MM.1S (cell line): Measurements from ENCODE around the gene PCDHGB1.

ENCODE experiments used
- EZH2 ChIP-seq: fragments of 300-600 bp; sonication (generic); optimal IDR thresholded peaks from 2 replicates; pipeline ENCODE3; 2017; ENCODE audit warnings: low read depth, mild to moderate bottlenecking, antibody characterized with exemption, low read length, mixed read lengths
- TF ChIP-seq, protein P1 (sequence below): fragments of 300-600 bp; sonication (generic); IDR thresholded peaks from 2 replicates; pipeline ENCODE4 v1.5.1; 2016; ENCODE audit warnings: antibody characterized with exemption, low read length, mixed read lengths

DNA sequence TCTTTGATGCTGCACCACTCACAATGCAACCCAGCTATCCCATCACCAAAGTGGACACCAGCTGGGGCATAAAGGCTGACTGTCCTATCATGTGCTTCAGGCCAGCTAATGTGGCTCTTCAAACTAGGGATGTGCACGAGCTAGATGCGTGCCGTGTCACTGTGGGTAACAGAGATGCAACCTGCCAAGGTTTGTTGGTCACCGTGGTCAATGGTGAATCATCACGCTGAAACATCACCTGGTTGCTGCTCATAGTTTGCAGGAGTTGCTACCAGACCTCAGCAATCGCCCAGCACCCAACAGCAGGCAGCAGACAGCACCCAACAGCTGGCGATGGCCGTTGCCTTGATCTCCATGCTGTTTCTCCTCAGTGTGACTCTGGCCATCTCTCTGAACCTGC is 21.7 kb upstream of the PCDHGB1 start:
- TF ChIP-seq, protein P1, sequence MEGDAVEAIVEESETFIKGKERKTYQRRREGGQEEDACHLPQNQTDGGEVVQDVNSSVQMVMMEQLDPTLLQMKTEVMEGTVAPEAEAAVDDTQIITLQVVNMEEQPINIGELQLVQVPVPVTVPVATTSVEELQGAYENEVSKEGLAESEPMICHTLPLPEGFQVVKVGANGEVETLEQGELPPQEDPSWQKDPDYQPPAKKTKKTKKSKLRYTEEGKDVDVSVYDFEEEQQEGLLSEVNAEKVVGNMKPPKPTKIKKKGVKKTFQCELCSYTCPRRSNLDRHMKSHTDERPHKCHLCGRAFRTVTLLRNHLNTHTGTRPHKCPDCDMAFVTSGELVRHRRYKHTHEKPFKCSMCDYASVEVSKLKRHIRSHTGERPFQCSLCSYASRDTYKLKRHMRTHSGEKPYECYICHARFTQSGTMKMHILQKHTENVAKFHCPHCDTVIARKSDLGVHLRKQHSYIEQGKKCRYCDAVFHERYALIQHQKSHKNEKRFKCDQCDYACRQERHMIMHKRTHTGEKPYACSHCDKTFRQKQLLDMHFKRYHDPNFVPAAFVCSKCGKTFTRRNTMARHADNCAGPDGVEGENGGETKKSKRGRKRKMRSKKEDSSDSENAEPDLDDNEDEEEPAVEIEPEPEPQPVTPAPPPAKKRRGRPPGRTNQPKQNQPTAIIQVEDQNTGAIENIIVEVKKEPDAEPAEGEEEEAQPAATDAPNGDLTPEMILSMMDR, result no peak
- no peak for TF ChIP-seq EZH2
